Measurements from ENCODE around the gene SLC66A2. TPM values are rescaled to one million over a fixed set of nuclear protein-coding genes. Genes with fewer than 3 reads are reported as not detected.

The SLC66A2 gene
- 36.8 and 45.0 TPM in 2 replicates for total RNA-seq

GRCh38 chr18:79951545-79952455 lies at the start of gene SLC66A2:
SLC66A2 (minus strand) TSS chr18:79951653; CDS start chr18:79950926, 727 bp downstream.

GRCh38 chr18:79988451-79989194 lies 37.2 kb upstream of the SLC66A2 start, which contains the start of gene TXNL4A:
TXNL4A (minus strand) TSS chr18:79988563; CDS start chr18:79988392, 171 bp downstream.

GRCh38 chr18:79964330-79965118 lies 13.1 kb upstream of the SLC66A2 start, which contains the start of gene HSBP1L1:
HSBP1L1 (plus strand) TSS chr18:79964643; CDS start chr18:79964736, 93 bp downstream.

Other genes with a start within 250 kb of the SLC66A2 start
- gene KCNG2, start 153.7 kb downstream of the SLC66A2 start, total RNA-seq, result 2.3 and 9.7 TPM in 2 replicates
- 4.7 and 19.1 TPM in 2 replicates for gene HSBP1L1, start 13.0 kb upstream of the SLC66A2 start, total RNA-seq
- gene TXNL4A, start 36.9 kb upstream of the SLC66A2 start, total RNA-seq, result 59.2 and 65.4 TPM in 2 replicates
- 24.9 and 28.0 TPM in 2 replicates for gene RBFA, start 82.8 kb upstream of the SLC66A2 start, total RNA-seq
- gene ADNP2, start 157.6 kb upstream of the SLC66A2 start, total RNA-seq, result 9.6 and 10.3 TPM in 2 replicates

Data from cardiac atrium fibroblast (primary cell).